ENCODE data around the gene TYW1B.

DNA sequence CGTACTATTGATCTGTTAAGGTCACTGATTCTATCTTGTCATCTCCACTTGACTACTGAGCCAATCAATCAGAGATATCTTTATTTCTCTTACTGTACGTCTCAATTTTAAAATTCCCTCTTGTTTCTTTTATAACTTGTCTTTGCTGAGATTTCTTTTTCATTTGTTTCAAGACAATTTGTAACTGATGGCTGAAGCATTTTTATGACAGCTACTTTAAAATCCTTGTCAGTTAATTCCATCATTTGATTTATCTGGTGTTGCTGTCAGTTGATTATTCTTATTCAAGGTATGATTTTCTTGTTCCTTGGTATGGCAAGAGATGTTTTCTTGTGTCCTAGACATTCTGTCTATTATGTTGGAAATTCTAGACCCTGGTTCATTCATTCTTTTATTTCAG is 76.6 kb downstream of the TYW1B start:
- TF ChIP-seq, protein P1, sequence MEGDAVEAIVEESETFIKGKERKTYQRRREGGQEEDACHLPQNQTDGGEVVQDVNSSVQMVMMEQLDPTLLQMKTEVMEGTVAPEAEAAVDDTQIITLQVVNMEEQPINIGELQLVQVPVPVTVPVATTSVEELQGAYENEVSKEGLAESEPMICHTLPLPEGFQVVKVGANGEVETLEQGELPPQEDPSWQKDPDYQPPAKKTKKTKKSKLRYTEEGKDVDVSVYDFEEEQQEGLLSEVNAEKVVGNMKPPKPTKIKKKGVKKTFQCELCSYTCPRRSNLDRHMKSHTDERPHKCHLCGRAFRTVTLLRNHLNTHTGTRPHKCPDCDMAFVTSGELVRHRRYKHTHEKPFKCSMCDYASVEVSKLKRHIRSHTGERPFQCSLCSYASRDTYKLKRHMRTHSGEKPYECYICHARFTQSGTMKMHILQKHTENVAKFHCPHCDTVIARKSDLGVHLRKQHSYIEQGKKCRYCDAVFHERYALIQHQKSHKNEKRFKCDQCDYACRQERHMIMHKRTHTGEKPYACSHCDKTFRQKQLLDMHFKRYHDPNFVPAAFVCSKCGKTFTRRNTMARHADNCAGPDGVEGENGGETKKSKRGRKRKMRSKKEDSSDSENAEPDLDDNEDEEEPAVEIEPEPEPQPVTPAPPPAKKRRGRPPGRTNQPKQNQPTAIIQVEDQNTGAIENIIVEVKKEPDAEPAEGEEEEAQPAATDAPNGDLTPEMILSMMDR (IDR thresholded peaks at IDR 0.05; ENCODE audit: poor library complexity), result no peak
- TF ChIP-seq EZH2phosphoT487 (IDR thresholded peaks at IDR 0.05; ENCODE audit: low read depth, severe bottlenecking, unreplicated experiment), result no peak

All from hepatocyte (in vitro differentiated cells).